Activated naive CD4-positive, alpha-beta T cell treated with anti-CD3 and anti-CD28 coated beads for 36 hours (primary cell): Measurements from ENCODE around the gene DEPDC7. TPM values are rescaled to one million over a fixed set of nuclear protein-coding genes. Genes with fewer than 3 reads are reported as not detected.

Experiments used
- CTCF ChIA-PET: fragments of 350-600 bp; sonication (Branson Sonifier 250); formaldehyde crosslinking; loops from one replicate; lab custom pipeline; 2021; ENCODE audit warnings: antibody characterized with exemption; lab: Charles Lee
- DNase-seq: peaks from one replicate; pipeline ENCODE4 v3.0.0-alpha.2; 2020
- H3K27ac Mint-ChIP-seq: one replicate; pipeline ENCODE4 v1.8.0; 2021; ENCODE audit warnings: mild to moderate bottlenecking, mixed read lengths
- H3K27me3 Mint-ChIP-seq: one replicate; pipeline ENCODE4 v1.8.0; 2021; ENCODE audit warnings: low read depth, mixed read lengths
- H3K36me3 Mint-ChIP-seq: one replicate; pipeline ENCODE4 v1.8.0; 2021; ENCODE audit warnings: low read depth, mixed read lengths
- H3K4me1 Mint-ChIP-seq: one replicate; pipeline ENCODE4 v1.8.0; 2021; ENCODE audit warnings: low read depth, mixed read lengths
- H3K4me3 Mint-ChIP-seq: one replicate; pipeline ENCODE4 v1.8.0; 2021; ENCODE audit warnings: mild to moderate bottlenecking, moderate library complexity, mixed read lengths
- H3K9me3 Mint-ChIP-seq: one replicate; pipeline ENCODE4 v1.8.0; 2021; ENCODE audit warnings: mixed read lengths
- intact Hi-C: fragments of 100-400 bp; cut with micrococcal nuclease; formaldehyde crosslinking; loops from one replicate; pipeline ENCODE4 v1.15.1; 2023
- total RNA-seq, 2 experiments: library from RNA; stranded (reverse); gene quantifications; one replicate each; pipeline ENCODE4 v1.2.3, GENCODE V29; 2021

Gene DEPDC7
- total RNA-seq, 2 experiments from 2014 or later = 2.2 to 2.5 TPM

DNA sequence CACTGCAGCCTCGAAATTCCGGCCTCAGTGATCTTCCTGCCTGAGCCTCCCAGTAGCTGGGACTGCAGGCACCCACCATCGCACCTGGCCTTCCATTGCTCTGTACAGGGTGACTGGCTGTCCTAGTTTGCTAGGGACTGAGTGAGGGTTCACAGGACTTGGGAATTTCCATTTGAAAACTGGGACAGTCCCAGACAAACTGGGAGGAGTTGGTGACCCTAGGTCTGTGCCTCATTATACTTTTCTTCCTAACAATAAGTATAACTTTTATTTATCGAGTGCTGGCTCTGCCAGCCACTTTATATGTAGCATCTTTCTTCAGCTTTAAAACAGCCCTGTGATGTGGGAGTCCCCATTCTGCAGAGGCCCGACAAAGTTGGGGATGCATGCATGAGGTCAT lies 49.2 kb downstream of the DEPDC7 start:
- CTCF ChIA-PET = interaction anchor here (0.7 to 4.4 kb wide), 33 partner anchors 8 to 801 kb away, joined by 3 to 39 read pairs (median 6); partner anchors contain the start of genes DEPDC7 and TCP11L1
- no peak overlapping the region for H3K4me3 Mint-ChIP-seq
- DNase-seq = no peak
- H3K4me1 Mint-ChIP-seq = peaks cover 46% of the 10 kb centered on the region
- peaks cover 17% of the 10 kb centered on the region for H3K36me3 Mint-ChIP-seq
- intact Hi-C loops = loop anchor here (1.0 to 10.0 kb wide), 8 partner anchors 105 to 740 kb away; partner anchors contain the start of gene EIF3M
- H3K27ac Mint-ChIP-seq = no peak overlapping the region
- H3K9me3 Mint-ChIP-seq = no peaks in the 10 kb centered on the region
- peaks cover 1% of the 10 kb centered on the region for H3K27me3 Mint-ChIP-seq

DNA sequence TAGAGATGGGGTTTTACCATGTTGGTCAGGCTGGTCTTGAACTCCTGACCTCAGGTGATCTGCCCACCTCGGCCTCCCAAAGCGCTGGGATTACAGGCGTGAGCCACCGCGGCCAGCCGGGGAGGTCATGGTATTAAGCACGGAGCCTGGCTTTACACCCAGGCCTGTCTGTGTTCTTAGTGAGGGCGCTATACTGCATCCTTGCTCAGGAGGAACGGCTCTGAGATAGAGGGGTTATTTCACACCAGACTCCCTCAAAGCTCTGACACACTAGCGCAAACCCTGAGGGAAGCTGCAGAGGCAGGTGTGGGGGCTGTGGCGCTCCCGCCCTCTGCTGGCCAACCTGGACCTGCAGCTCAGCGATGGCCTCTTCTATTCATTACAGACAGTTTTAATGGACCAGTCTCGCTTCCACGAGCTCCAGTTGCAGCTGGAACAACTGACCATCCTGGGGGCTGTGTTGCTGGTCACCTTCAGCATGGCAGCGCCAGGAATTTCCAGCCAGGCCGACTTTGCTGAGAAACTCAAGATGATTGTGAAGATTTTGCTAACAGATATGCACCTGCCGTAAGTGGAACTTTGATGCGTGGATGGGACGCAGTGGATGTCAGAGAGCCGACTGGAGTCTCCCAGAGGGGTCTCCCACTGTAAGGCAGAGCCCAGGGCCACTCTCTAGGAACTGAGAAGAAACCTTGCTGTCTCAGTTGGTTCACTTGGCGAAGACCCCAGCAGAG lies 49.9 kb downstream of the DEPDC7 start:
- H3K27me3 Mint-ChIP-seq = peaks cover 1% of the 10 kb centered on the region
- intact Hi-C loops = loop anchor here (1.0 to 10.0 kb wide), 8 partner anchors 105 to 741 kb away; partner anchors contain the start of gene EIF3M
- no peak overlapping the region for H3K4me3 Mint-ChIP-seq
- CTCF ChIA-PET = interaction anchor here (0.6 to 4.4 kb wide), 45 partner anchors 8 to 387 kb away, joined by 3 to 39 read pairs (median 4); partner anchors contain the start of genes DEPDC7 and TCP11L1
- H3K36me3 Mint-ChIP-seq = peaks cover 13% of the 10 kb centered on the region
- no peaks in the 10 kb centered on the region for H3K9me3 Mint-ChIP-seq
- DNase-seq = peak; percentile 86
- H3K27ac Mint-ChIP-seq = no peak overlapping the region
- H3K4me1 Mint-ChIP-seq = peaks cover 41% of the 10 kb centered on the region

GRCh38 chr11:33067294-33067693 lies 51.6 kb downstream of the DEPDC7 start:
- intact Hi-C loops = loop anchor here (10.0 kb wide), 2 partner anchors 482 to 742 kb away; partner anchors contain the start of gene EIF3M
- CTCF ChIA-PET = interaction anchor here (0.6 to 4.4 kb wide), 9 partner anchors 13 to 258 kb away, joined by 3 to 36 read pairs (median 5); no protein-coding TSS in a partner anchor
- H3K4me1 Mint-ChIP-seq = peaks cover 33% of the 10 kb centered on the region
- no peak overlapping the region for H3K4me3 Mint-ChIP-seq
- H3K27ac Mint-ChIP-seq = no peak overlapping the region
- no peaks in the 10 kb centered on the region for H3K9me3 Mint-ChIP-seq
- H3K27me3 Mint-ChIP-seq = peaks cover 1% of the 10 kb centered on the region
- DNase-seq = no peak
- peaks cover 15% of the 10 kb centered on the region for H3K36me3 Mint-ChIP-seq

- H3K27ac Mint-ChIP-seq = no peak overlapping the region
- H3K4me1 Mint-ChIP-seq = peaks cover 18% of the 10 kb centered on the region
- CTCF ChIA-PET = interaction anchor here (0.6 kb wide), 1 partner anchor 39 kb away, joined by 3 read pairs; no protein-coding TSS in a partner anchor
- no peaks in the 10 kb centered on the region for H3K27me3 Mint-ChIP-seq
- no peaks in the 10 kb centered on the region for H3K9me3 Mint-ChIP-seq
- peaks cover 24% of the 10 kb centered on the region for H3K36me3 Mint-ChIP-seq
- no peak overlapping the region for H3K4me3 Mint-ChIP-seq
- intact Hi-C loops = loop anchor here (10.0 kb wide), 2 partner anchors 484 to 744 kb away; partner anchors contain the start of gene EIF3M
- DNase-seq = no peak
These were observed 53.1 kb downstream of the DEPDC7 start for GRCh38 chr11:33068611-33069340.

GRCh38 chr11:33072465-33072864 lies 56.8 kb downstream of the DEPDC7 start:
- Mint-ChIP-seq H3K36me3 (peaks cover 43% of the 10 kb centered on the region), H3K9me3 (no peaks in the 10 kb centered on the region), H3K4me1 (no peaks in the 10 kb centered on the region), H3K27ac (no peak overlapping the region), H3K27me3 (no peaks in the 10 kb centered on the region), H3K4me3 (no peak overlapping the region)
- no peak for DNase-seq
- intact Hi-C loops = no loop called here
- CTCF ChIA-PET = interaction anchor here (0.6 to 1.2 kb wide), 2 partner anchors 9 to 211 kb away, joined by 3 read pairs; no protein-coding TSS in a partner anchor

Other genes starting within 250 kb of the DEPDC7 start
- not detected for gene CCDC73, start 221.2 kb upstream of the DEPDC7 start, total RNA-seq
- gene PRRG4, start 186.0 kb upstream of the DEPDC7 start, total RNA-seq = under 1 TPM; 0.15 to 0.19 TPM
- 10 to 100 TPM; 10.1 to 12.3 TPM for gene QSER1, start 123.1 kb upstream of the DEPDC7 start, total RNA-seq
- 1 to 10 TPM; 4.8 to 5.7 TPM for gene TCP11L1, start 23.7 kb downstream of the DEPDC7 start, total RNA-seq
- 10 to 100 TPM; 26.5 to 27.3 TPM for gene CSTF3, start 145.6 kb downstream of the DEPDC7 start, total RNA-seq
- gene HIPK3, start 241.5 kb downstream of the DEPDC7 start, total RNA-seq = 10 to 100 TPM; 23.9 to 24.0 TPM